GM12865 (cell line): Measurements from ENCODE around the gene AKAP13.

Source experiments
- DNase-seq: peaks from one replicate; pipeline ENCODE4 v3.0.0; 2010; ENCODE audit warnings: low read depth
- H3K4me3 ChIP-seq: 2 replicates; pipeline ENCODE4 v1.5.1; 2011; ENCODE audit warnings: mild to moderate bottlenecking, low read depth, low read length, control low read depth
- CTCF ChIP-seq: IDR thresholded peaks from 2 replicates; pipeline ENCODE4 v1.5.1; 2011; ENCODE audit warnings: low read length, control low read depth, low read depth, inconsistent platforms; ENCODE audit not compliant: insufficient read depth; ENCODE audit errors: missing control alignments

AKAP13 gene

DNA sequence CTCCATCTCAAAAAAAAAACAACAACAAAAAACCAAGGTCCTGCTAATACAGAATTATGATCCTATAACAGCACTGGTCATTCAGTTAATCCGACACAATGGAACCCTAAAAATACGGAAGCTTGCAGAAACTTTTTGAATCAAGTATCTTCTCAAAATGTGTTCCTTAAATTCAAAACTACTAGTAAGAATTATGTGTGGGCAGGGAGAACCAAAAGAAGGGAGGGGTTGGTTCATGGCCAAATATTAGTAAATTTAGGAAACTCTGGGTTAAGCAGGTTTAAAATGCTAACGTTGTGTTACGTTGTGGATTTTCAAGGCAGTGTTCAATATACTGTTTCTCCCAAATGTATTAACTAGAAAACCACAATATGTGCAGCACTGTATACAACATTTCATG is 298.8 kb downstream of the AKAP13 start:
- no peak for DNase-seq
- no peak for TF ChIP-seq CTCF
- no peak overlapping the region for H3K4me3 ChIP-seq

- no peak overlapping the region for H3K4me3 ChIP-seq
- TF ChIP-seq CTCF = no peak
- no peak for DNase-seq
Observed at GRCh38 chr15:85681386-85681785, 301.0 kb downstream of the AKAP13 start.

- TF ChIP-seq CTCF = no peak
- DNase-seq = no peak
- no peak overlapping the region for H3K4me3 ChIP-seq
Observed at GRCh38 chr15:85684174-85684710, 303.8 kb downstream of the AKAP13 start.

DNA sequence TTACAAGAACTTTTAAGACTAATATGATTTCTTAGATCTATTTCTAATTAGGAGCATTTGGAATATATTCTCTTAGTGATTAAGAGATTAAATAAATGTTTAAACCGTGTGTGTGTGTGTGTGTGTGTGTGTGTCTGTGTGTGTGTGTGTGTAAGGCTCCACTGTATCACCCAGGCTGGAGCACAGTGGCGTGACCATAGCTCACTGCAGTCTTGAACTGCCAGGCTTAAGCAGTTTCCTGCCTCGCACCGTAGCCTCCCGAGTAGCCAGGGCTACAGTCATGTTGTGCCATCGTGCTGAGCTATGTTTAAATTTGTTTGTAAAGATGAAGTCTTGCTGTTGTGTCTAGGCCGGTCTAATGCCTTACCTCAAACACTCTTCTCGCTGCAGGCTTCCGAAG is 305.0 kb downstream of the AKAP13 start:
- TF ChIP-seq CTCF = no peak
- peak; percentile 29 for DNase-seq
- no peak overlapping the region for H3K4me3 ChIP-seq

DNA sequence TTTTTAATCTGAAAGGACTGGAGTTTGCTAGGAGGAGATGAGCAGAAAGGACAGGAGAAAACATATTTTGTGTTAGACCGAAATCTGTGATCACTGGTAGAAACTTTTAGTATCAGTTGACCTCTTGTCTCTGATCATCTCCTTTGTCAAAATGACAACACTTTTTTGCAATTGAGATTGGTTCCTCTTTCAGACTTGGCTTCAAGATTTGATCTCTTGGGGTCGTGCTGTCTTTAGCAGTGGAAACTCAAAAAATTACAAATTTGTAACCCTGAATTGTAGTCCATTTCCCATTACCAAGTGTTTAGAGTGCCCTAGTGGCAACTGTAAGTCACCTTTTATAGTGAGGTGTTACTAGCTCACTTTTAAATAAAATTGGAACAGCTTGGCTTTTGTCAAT is 306.9 kb downstream of the AKAP13 start:
- peak; percentile 14 for DNase-seq
- no peak for TF ChIP-seq CTCF
- no peak overlapping the region for H3K4me3 ChIP-seq

DNA sequence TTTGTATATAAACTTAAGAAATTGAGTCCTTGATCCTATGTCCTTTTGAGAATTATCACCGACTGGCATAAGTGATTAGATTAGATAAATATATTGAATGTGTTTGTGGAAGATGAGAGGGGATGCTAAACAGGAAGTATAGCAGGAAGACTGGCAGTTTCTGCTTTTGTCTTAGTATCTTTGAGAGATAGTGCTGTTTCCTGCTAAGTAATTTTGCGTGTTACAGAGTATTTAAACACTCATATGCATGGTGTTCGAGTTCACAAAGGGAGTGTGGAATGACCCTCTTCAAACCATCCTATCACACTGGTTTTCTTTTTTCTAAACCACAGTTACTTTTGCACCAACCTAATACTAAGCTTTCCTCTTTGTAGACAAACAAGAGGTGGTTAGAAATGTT is 308.3 kb downstream of the AKAP13 start:
- no peak for TF ChIP-seq CTCF
- peak overlapping the region; percentile 81 for H3K4me3 ChIP-seq
- DNase-seq = peak; percentile 40

- TF ChIP-seq CTCF = no peak
- peak overlapping the region; percentile 81 for H3K4me3 ChIP-seq
- peak; percentile 94 for DNase-seq
Observed at GRCh38 chr15:85689729-85690128, 309.3 kb downstream of the AKAP13 start.
